T-cell (primary cell): ENCODE data around the gene CYB561A3. TPM values are rescaled to one million over a fixed set of nuclear protein-coding genes. Genes with fewer than 3 reads are reported as not detected.

Experiments used
- ATAC-seq, 4 experiments: fragments of 200-7000 bp in 3 of 4; fragments of 150-1000 bp in 1 of 4; cut with Tn5 transposase; replicated peaks in 1 of 4; 1 replicate in 3 of 4; 2 replicates in 1 of 4; pipeline ENCODE4 v1.10.0; 2021; ENCODE audit warnings: moderate library complexity in 3 of 4, mild to moderate bottlenecking in 2 of 4, moderate number of reproducible peaks in 1 of 4
- CTCF ChIA-PET, 2 donors: fragments of 300-600 bp; sonication (Branson Sonifier 250); formaldehyde crosslinking; loops; one replicate each; lab custom pipeline; 2022; ENCODE audit warnings: antibody characterized with exemption in 2 of 2; lab: Charles Lee
- POLR2A ChIA-PET, 2 donors: fragments of 300-600 bp; sonication (Branson Sonifier 250); formaldehyde crosslinking; loops; one replicate each; lab custom pipeline; 2022; ENCODE audit warnings: antibody characterized with exemption in 2 of 2; lab: Charles Lee
- DNase-seq, 35 experiments: peaks; one replicate each; pipeline versions ENCODE4 v3.0.0 to v3.0.0-alpha.2; 2013 to 2023
- H3K27ac ChIP-seq: one replicate; pipeline ENCODE4 v1.5.1; 2013; ENCODE audit warnings: low read length
- H3K27me3 ChIP-seq, 2 experiments: replicated peaks in 1 of 2; 1 replicate in 1 of 2; 2 replicates in 1 of 2; pipeline versions ENCODE4 v1.6.1 to v1.7.0; 2013; ENCODE audit warnings: low read length in 1 of 2, mixed read lengths in 1 of 2; ENCODE audit not compliant: control insufficient read depth in 2 of 2, insufficient read depth in 2 of 2; ENCODE audit errors: extremely low read depth in 1 of 2
- H3K36me3 ChIP-seq, 2 donors: 1 replicate in 1 of 2; 2 replicates in 1 of 2; pipeline versions ENCODE4 v1.6.1 to v1.7.0; 2013; ENCODE audit warnings: low read length in 1 of 2; ENCODE audit not compliant: control insufficient read depth in 2 of 2, insufficient read depth in 1 of 2; ENCODE audit errors: extremely low read depth in 1 of 2
- H3K4me1 ChIP-seq, 2 experiments: 1 replicate in 1 of 2; 2 replicates in 1 of 2; pipeline versions ENCODE4 v1.6.1 to v1.7.0; 2013; ENCODE audit warnings: low read length in 2 of 2, mixed read lengths in 1 of 2; ENCODE audit not compliant: insufficient read depth in 2 of 2, control insufficient read depth in 1 of 2; ENCODE audit errors: extremely low read depth in 1 of 2
- H3K4me3 ChIP-seq, 2 donors: 1 replicate in 1 of 2; 2 replicates in 1 of 2; pipeline versions ENCODE4 v1.5.1 to v1.7.0; 2013; ENCODE audit warnings: mild to moderate bottlenecking in 2 of 2, low read length in 1 of 2, moderate library complexity in 1 of 2; ENCODE audit not compliant: control insufficient read depth in 1 of 2; ENCODE audit errors: extremely low read depth in 1 of 2
- H3K9me3 ChIP-seq: 2 replicates; pipeline ENCODE4 v1.7.0; 2013
- H3K27ac Mint-ChIP-seq, 2 donors: one replicate each; pipeline ENCODE4 v1.8.0; 2020 to 2021; ENCODE audit warnings: mild to moderate bottlenecking in 2 of 2, mixed read lengths in 2 of 2
- H3K27me3 Mint-ChIP-seq, 2 donors: one replicate each; pipeline ENCODE4 v1.8.0; 2021 to 2022; ENCODE audit warnings: mixed read lengths in 2 of 2
- H3K36me3 Mint-ChIP-seq: one replicate; pipeline ENCODE4 v1.8.0; 2021; ENCODE audit warnings: mixed read lengths
- H3K4me1 Mint-ChIP-seq, 3 donors: one replicate each; pipeline ENCODE4 v1.8.0; 2020 to 2022; ENCODE audit warnings: mixed read lengths in 3 of 3, mild to moderate bottlenecking in 1 of 3
- H3K4me3 Mint-ChIP-seq, 3 donors: one replicate each; pipeline ENCODE4 v1.8.0; 2020 to 2022; ENCODE audit warnings: mild to moderate bottlenecking in 3 of 3, mixed read lengths in 3 of 3, moderate library complexity in 3 of 3
- H3K9me3 Mint-ChIP-seq, 3 donors: one replicate each; pipeline ENCODE4 v1.8.0; 2020 to 2022; ENCODE audit warnings: mixed read lengths in 3 of 3
- WGBS: methylation state at CpG from one replicate; pipeline ENCODE4 v1.1.5; 2013; ENCODE audit warnings: missing lambda C conversion rate; ENCODE audit not compliant: insufficient coverage; 5-methylcytosine and 5-hydroxymethylcytosine counted together
- total RNA-seq, 35 experiments: library from RNA in 6 of 35; stranded (reverse) in 6 of 35; fragments of 120-200 nt in 1 of 35; gene quantifications; one replicate each; pipeline versions ENCODE4 v1.2.1 to v1.2.4 and lab custom pipeline; 2013 to 2026

CYB561A3 gene
- total RNA-seq, 5 donors from 2014 or later (not counting 1 experiment from before 2014, with no cell fraction given): 34.8 to 49.1 (median 47.3) TPM

DNA sequence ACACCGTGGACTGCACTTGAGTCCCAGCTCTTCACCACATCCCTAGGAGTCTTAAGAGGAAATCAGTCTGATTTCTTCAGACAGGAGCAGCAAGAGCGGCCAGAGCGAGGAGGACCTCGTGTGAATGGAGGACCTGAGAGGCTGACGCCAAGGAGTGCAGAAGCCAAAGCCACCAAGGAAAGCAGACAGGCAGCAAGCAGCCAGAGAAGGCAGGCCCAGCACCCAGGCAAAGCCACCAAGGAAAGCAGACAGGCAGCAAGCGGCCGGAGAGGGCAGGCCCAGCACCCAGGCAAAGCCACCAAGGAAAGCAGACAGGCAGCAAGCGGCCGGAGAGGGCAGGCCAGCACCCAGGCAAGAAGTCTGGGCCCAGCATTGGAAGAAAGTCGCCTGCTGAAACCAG lies 11.8 kb downstream of the CYB561A3 start:
- ChIA-PET CTCF (no interaction called here), POLR2A (no interaction called here)
- no peak overlapping the region for H3K27ac Mint-ChIP-seq
- Histone ChIP-seq H3K4me1 (no peaks in the 10 kb centered on the region), H3K9me3 (no peaks in the 10 kb centered on the region), H3K36me3 (peaks cover 15 to 66% of the 10 kb centered on the region in 2 donors), H3K27me3 (no peaks in the 10 kb centered on the region), H3K27ac (no peak overlapping the region), H3K4me3 (no peak overlapping the region)
- no peaks in the 10 kb centered on the region for H3K9me3 Mint-ChIP-seq
- 95% methylated on average over 9 of the region's 10 CpGs for WGBS
- H3K4me3 Mint-ChIP-seq: no peak overlapping the region
- peaks cover 0 to 8% (median 7%) of the 10 kb centered on the region in 3 donors for H3K4me1 Mint-ChIP-seq
- ATAC-seq (no peak), DNase-seq (no peak)
- H3K36me3 Mint-ChIP-seq: peaks cover 35% of the 10 kb centered on the region
- no peaks in the 10 kb centered on the region for H3K27me3 Mint-ChIP-seq

DNA sequence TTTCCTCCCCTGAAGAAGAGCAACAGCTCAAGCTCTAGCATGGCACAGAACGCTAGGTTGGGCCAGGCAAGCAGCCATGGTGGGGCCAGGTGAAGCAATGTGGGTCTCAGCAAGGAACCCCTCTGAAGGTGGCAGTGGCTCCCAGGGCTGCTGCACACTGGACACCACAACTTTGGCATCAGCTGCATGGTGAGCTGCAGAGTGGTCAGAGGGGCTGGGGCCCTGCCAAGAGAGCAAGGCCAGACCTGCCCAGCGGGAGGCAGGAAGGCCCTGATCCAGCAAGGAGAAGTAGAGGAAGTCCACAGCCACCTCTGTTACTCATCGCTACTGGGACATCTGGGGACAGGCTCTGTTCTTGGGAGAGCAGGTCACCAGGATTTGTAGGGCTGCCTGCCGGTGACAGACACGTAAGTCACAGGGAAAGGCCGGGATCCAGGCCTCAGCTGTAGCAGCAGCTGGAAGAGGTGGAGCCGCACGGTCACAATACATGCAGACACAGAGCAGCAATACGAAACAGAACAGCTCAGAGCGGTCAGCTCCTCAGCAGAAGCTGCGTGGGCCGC lies 12.4 kb downstream of the CYB561A3 start:
- no peak for DNase-seq
- peaks cover 35% of the 10 kb centered on the region for H3K36me3 Mint-ChIP-seq
- Histone ChIP-seq H3K27ac (no peak overlapping the region), H3K4me1 (no peaks in the 10 kb centered on the region), H3K9me3 (no peaks in the 10 kb centered on the region), H3K4me3 (no peak overlapping the region), H3K27me3 (no peaks in the 10 kb centered on the region), H3K36me3 (peaks cover 15 to 64% of the 10 kb centered on the region in 2 donors)
- peaks cover 0 to 8% (median 7%) of the 10 kb centered on the region in 3 donors for H3K4me1 Mint-ChIP-seq
- H3K27me3 Mint-ChIP-seq: no peaks in the 10 kb centered on the region
- ChIA-PET POLR2A (no interaction called here), CTCF (no interaction called here)
- H3K4me3 Mint-ChIP-seq: no peak overlapping the region
- no peaks in the 10 kb centered on the region for H3K9me3 Mint-ChIP-seq
- 96% methylated on average over 9 of the region's 12 CpGs for WGBS
- no peak overlapping the region for H3K27ac Mint-ChIP-seq
- no peak for ATAC-seq

DNA sequence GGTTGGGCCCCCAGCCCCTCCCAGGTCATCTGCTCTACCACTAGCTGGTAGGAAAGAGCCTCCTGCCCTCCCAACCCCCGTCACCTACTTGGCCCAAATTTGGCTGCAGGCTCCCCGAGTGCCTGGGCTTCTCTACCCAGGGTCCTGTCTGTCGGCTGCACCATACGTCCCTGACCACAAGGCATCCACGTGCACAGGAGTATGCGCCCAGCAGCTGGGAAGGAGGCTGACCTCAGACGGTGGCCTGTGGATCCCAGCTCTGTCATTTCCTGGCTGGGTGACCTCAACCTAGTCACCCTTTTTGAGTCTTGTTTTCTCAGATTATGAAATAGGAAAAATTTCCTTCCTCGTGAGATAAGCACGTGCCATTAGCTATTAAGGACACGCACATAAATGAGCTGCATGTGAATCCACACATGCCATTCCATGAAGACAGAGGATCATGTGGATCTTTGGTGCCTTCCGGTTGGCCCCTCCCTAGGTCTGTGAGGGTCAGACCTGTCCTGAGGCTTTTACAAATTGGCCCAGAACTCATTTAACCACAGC lies 13.7 kb downstream of the CYB561A3 start:
- no peaks in the 10 kb centered on the region for H3K9me3 ChIP-seq
- H3K36me3 Mint-ChIP-seq: peaks cover 23% of the 10 kb centered on the region
- no peaks in the 10 kb centered on the region for H3K27me3 ChIP-seq
- no peak overlapping the region for H3K4me3 ChIP-seq
- H3K27me3 Mint-ChIP-seq: no peaks in the 10 kb centered on the region
- no peak overlapping the region for H3K4me3 Mint-ChIP-seq
- H3K4me1 ChIP-seq: no peaks in the 10 kb centered on the region
- 88% methylated on average over 8 of the region's 11 CpGs for WGBS
- H3K9me3 Mint-ChIP-seq: no peaks in the 10 kb centered on the region
- POLR2A ChIA-PET: no interaction called here
- H3K27ac ChIP-seq: no peak overlapping the region
- DNase-seq (no peak), ATAC-seq (no peak)
- CTCF ChIA-PET: no interaction called here
- no peak overlapping the region for H3K27ac Mint-ChIP-seq
- peaks cover 22 to 56% of the 10 kb centered on the region in 2 donors for H3K36me3 ChIP-seq
- peaks cover 0 to 2% (median 0%) of the 10 kb centered on the region in 3 donors for H3K4me1 Mint-ChIP-seq

DNA sequence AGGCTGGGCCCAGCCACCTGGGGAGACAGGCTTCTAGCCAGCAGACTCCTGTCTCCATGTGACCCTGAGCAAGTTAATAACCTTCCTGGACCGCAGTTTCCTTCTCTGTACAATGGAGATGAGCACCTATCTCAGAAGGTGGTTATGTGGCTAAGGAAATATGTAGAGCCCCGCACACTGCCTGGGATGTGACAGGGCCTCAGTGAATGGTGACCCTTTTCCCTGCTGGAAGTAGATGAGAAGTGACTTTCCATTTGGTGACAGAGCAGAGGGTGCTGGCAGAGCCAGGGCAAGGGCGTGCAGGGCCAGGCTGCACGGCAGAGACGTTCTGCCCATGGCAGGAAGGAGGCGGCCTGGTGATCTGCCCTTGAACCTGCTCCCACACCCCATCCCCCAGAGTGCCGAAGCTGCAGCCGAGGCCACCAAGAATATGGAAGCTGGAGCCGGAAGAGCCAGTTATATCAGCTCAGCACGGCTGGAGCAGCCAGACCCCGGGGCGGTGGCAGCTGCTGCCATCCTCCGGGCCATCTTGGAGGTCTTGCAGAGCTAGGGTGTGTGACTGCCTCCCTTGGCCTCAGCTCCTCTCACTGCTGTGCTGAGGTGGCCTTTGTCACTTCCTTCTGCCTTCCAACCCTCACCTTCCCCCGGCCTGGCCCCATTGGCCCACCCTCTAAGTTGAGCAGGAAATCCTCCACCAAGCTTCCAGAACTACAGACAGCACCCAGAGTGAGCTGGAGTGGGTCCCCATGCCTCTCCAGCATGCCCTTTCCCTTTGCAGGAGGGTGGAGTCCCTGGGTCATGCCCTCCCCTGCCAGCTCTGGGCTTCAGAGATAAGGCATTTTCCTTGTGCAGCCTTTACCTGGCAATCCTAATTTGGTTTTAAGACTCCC lies 15.5 kb downstream of the CYB561A3 start:
- Mint-ChIP-seq H3K9me3 (no peaks in the 10 kb centered on the region), H3K27ac (no peak overlapping the region), H3K27me3 (no peaks in the 10 kb centered on the region), H3K4me1 (no peaks in the 10 kb centered on the region), H3K4me3 (no peak overlapping the region), H3K36me3 (peaks cover 18% of the 10 kb centered on the region)
- Histone ChIP-seq H3K4me1 (no peaks in the 10 kb centered on the region), H3K4me3 (no peak overlapping the region), H3K27ac (no peak overlapping the region), H3K36me3 (peaks cover 22 to 49% of the 10 kb centered on the region in 2 donors), H3K9me3 (no peaks in the 10 kb centered on the region), H3K27me3 (no peaks in the 10 kb centered on the region)
- CTCF ChIA-PET: no interaction called here
- 88% methylated on average over 9 of the region's 14 CpGs for WGBS
- ATAC-seq (peak in 1 of 4 experiments; percentile 16), DNase-seq (no peak)
- POLR2A ChIA-PET: no interaction called here

DNA sequence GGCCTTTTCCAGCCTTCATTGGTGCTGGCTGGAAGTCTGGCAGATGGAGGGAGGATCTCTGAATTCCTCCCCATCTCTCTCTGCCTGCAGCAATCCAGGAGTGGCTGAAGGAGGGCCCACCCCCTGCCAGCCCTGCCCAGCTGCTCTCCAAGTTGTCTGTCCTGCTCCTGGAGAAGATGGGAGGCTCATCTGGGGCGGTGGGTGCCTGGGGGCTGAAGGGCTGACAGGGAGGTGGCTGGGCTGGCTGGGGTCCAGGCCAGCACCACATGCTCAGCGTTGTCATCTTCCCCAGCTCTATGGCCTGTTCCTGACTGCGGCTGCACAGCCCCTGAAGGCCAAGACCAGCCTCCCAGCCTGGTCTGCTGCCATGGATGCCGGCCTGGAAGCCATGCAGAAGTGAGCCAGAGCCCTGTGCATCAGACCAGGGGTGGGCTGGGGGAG lies 16.5 kb downstream of the CYB561A3 start:
- H3K4me3 ChIP-seq: no peak overlapping the region
- no peaks in the 10 kb centered on the region for H3K27me3 ChIP-seq
- POLR2A ChIA-PET: no interaction called here
- ATAC-seq (no peak), DNase-seq (no peak)
- WGBS: 100% methylated on average over 2 of the region's 4 CpGs
- H3K9me3 ChIP-seq: no peaks in the 10 kb centered on the region
- no peaks in the 10 kb centered on the region for H3K4me1 ChIP-seq
- CTCF ChIA-PET: no interaction called here
- Mint-ChIP-seq H3K4me3 (no peak overlapping the region), H3K4me1 (no peaks in the 10 kb centered on the region), H3K27me3 (no peaks in the 10 kb centered on the region), H3K9me3 (no peaks in the 10 kb centered on the region), H3K36me3 (peaks cover 25% of the 10 kb centered on the region), H3K27ac (no peak overlapping the region)
- H3K36me3 ChIP-seq: peaks cover 13 to 40% of the 10 kb centered on the region in 2 donors
- no peak overlapping the region for H3K27ac ChIP-seq

DNA sequence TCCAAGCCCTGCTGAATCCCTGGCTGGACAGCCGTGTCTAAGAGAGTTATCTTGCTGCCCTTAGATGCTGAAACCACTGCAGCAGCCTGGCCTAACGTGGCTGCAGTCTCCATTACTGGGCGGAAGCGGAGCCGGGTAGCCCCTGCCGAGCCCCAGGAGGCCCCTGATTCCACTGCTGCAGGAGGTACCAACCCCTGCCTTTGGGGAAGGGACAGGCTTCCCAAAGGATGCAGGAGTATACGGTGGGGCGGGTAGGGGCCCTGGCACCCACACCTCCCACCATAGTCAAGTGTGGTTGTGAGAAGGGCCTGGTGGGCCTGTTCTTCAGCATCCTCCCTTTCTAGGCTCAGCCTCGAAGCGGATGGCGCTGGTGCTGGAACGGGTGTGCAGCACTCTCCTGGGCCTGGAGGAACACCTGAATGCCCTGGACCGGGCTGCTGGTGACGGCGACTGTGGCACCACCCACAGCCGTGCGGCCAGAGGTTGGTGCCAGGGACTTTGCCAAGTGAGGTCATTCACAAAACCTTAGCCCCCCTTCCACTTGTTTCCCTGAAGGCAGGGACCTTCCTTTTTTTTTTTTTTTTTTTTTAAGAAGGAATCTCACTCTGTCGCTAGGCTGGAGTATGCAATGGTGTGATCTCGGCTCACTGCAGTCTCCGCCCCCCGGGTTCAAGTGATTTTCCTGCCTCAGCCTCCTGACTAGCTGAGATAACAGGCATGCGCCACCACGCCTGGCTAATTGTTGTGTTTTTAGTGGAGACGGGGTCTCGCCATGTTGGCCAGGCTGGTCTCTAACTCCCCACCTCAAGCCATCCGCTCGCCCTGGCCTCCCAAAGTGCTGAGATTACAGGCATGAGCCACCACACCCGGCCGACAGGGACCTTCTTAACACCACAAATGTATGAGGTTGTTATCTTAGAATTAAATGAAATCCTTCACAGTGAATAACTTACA lies 17.6 kb downstream of the CYB561A3 start:
- Histone ChIP-seq H3K27ac (no peak overlapping the region), H3K27me3 (no peaks in the 10 kb centered on the region)

More for the DNA sequence above, 17.6 kb downstream of the CYB561A3 start:
- Histone ChIP-seq H3K4me3 (no peak overlapping the region), H3K36me3 (peaks cover 10 to 35% of the 10 kb centered on the region in 2 donors), H3K9me3 (no peaks in the 10 kb centered on the region), H3K4me1 (no peaks in the 10 kb centered on the region)
- no peaks in the 10 kb centered on the region for H3K9me3 Mint-ChIP-seq
- no peaks in the 10 kb centered on the region for H3K27me3 Mint-ChIP-seq
- ATAC-seq (no peak), DNase-seq (no peak)
- no peak overlapping the region for H3K27ac Mint-ChIP-seq
- peaks cover 22% of the 10 kb centered on the region for H3K36me3 Mint-ChIP-seq
- ChIA-PET CTCF (no interaction called here), POLR2A (no interaction called here)
- 97% methylated on average over 11 of the region's 29 CpGs for whole genome bisulfite sequencing
- H3K4me3 Mint-ChIP-seq: no peak overlapping the region
- no peaks in the 10 kb centered on the region for H3K4me1 Mint-ChIP-seq
